Parathyroid adenoma (tissue), 2 donors: ENCODE results near the gene ASTN2.

ENCODE experiments used
- H2AFZ ChIP-seq: fragments of 300-600 bp; sonication (generic); one replicate; pipeline ENCODE4 v1.7.0; 2017; ENCODE audit warnings: antibody characterized with exemption, mild to moderate bottlenecking
- H3K27ac ChIP-seq: fragments of 300-600 bp; sonication (generic); one replicate; pipeline ENCODE4 v1.7.0; 2017
- H3K27me3 ChIP-seq: fragments of 300-600 bp; sonication (generic); one replicate; pipeline ENCODE4 v1.7.0; 2017; ENCODE audit warnings: low read length; ENCODE audit not compliant: control insufficient read depth, insufficient read depth
- H3K36me3 ChIP-seq: fragments of 300-600 bp; sonication (generic); one replicate; pipeline ENCODE4 v1.7.0; 2017; ENCODE audit warnings: low read length; ENCODE audit not compliant: control insufficient read depth, insufficient read depth
- H3K4me1 ChIP-seq: fragments of 300-600 bp; sonication (generic); one replicate; pipeline ENCODE4 v1.7.0; 2017; ENCODE audit warnings: control low read depth
- H3K4me2 ChIP-seq: fragments of 300-600 bp; sonication (generic); one replicate; pipeline ENCODE4 v1.7.0; 2017; ENCODE audit warnings: low read length
- H3K4me3 ChIP-seq: fragments of 300-600 bp; sonication (generic); one replicate; pipeline ENCODE4 v1.7.0; 2017; ENCODE audit warnings: low read depth, low read length
- H3K79me2 ChIP-seq: fragments of 300-600 bp; sonication (generic); one replicate; pipeline ENCODE4 v1.7.0; 2017; ENCODE audit warnings: control low read depth
- H3K9ac ChIP-seq: fragments of 300-600 bp; sonication (generic); one replicate; pipeline ENCODE4 v1.7.0; 2017; ENCODE audit warnings: mild to moderate bottlenecking
- H3K9me3 ChIP-seq: fragments of 300-600 bp; sonication (generic); one replicate; pipeline ENCODE4 v1.7.0; 2017; ENCODE audit warnings: low read length; ENCODE audit not compliant: control insufficient read depth
- CTCF ChIP-seq: fragments of 300-600 bp; sonication (generic); IDR thresholded peaks from one replicate; pipeline ENCODE4 v1.7.0; 2017; ENCODE audit warnings: antibody characterized with exemption, mild to moderate bottlenecking
- donor health status: primary hyperparathyroidism.

The ASTN2 gene

GRCh38 chr9:116477584-116478141 is 937.2 kb downstream of the ASTN2 start:
- H3K27ac ChIP-seq: no peak overlapping the region
- no peaks in the 10 kb centered on the region for H3K79me2 ChIP-seq
- no peak overlapping the region for H3K9ac ChIP-seq
- H3K27me3 ChIP-seq: no peaks in the 10 kb centered on the region
- TF ChIP-seq CTCF: no peak
- H2AFZ ChIP-seq: no peak overlapping the region
- H3K36me3 ChIP-seq: no peaks in the 10 kb centered on the region
- H3K4me3 ChIP-seq: no peak overlapping the region
- H3K4me1 ChIP-seq: no peaks in the 10 kb centered on the region
- no peaks in the 10 kb centered on the region for H3K9me3 ChIP-seq
- no peak overlapping the region for H3K4me2 ChIP-seq

GRCh38 chr9:116476935-116477381 is 937.9 kb downstream of the ASTN2 start:
- Histone ChIP-seq H3K4me1 (no peaks in the 10 kb centered on the region), H2AFZ (no peak overlapping the region), H3K9me3 (no peaks in the 10 kb centered on the region), H3K4me2 (no peak overlapping the region), H3K79me2 (no peaks in the 10 kb centered on the region), H3K9ac (no peak overlapping the region), H3K27me3 (no peaks in the 10 kb centered on the region), H3K36me3 (no peaks in the 10 kb centered on the region), H3K27ac (no peak overlapping the region), H3K4me3 (no peak overlapping the region)
- no peak for TF ChIP-seq CTCF

- Histone ChIP-seq H3K36me3 (no peaks in the 10 kb centered on the region), H3K4me2 (no peak overlapping the region), H3K79me2 (no peaks in the 10 kb centered on the region), H3K4me1 (no peaks in the 10 kb centered on the region), H3K9me3 (no peaks in the 10 kb centered on the region), H3K9ac (no peak overlapping the region), H3K27ac (no peak overlapping the region), H2AFZ (no peak overlapping the region), H3K27me3 (no peaks in the 10 kb centered on the region), H3K4me3 (no peak overlapping the region)
- TF ChIP-seq CTCF: no peak
Observed at GRCh38 chr9:116476002-116476401, 938.9 kb downstream of the ASTN2 start.

GRCh38 chr9:116475201-116475600 is 939.7 kb downstream of the ASTN2 start:
- H3K27ac ChIP-seq: no peak overlapping the region
- H3K9me3 ChIP-seq: no peaks in the 10 kb centered on the region
- no peaks in the 10 kb centered on the region for H3K27me3 ChIP-seq
- H3K4me2 ChIP-seq: no peak overlapping the region
- H3K79me2 ChIP-seq: no peaks in the 10 kb centered on the region
- H3K4me1 ChIP-seq: no peaks in the 10 kb centered on the region
- no peak overlapping the region for H2AFZ ChIP-seq
- no peak for TF ChIP-seq CTCF
- H3K9ac ChIP-seq: no peak overlapping the region
- H3K36me3 ChIP-seq: no peaks in the 10 kb centered on the region
- H3K4me3 ChIP-seq: no peak overlapping the region

GRCh38 chr9:116471944-116472506 is 942.8 kb downstream of the ASTN2 start:
- Histone ChIP-seq H3K36me3 (no peaks in the 10 kb centered on the region), H3K27me3 (no peaks in the 10 kb centered on the region), H3K4me1 (no peaks in the 10 kb centered on the region), H3K9me3 (no peaks in the 10 kb centered on the region), H3K27ac (no peak overlapping the region), H2AFZ (no peak overlapping the region), H3K4me2 (no peak overlapping the region), H3K4me3 (no peak overlapping the region), H3K9ac (no peak overlapping the region), H3K79me2 (no peaks in the 10 kb centered on the region)
- TF ChIP-seq CTCF: no peak
